Measurements from ENCODE around the gene ADGRF3. TPM values are rescaled to one million over a fixed set of nuclear protein-coding genes. Genes with fewer than 3 reads are reported as not detected.
"Not testable (repeated sequence)": the region's sequence is repeated elsewhere in the genome, so short reads cannot be mapped to it uniquely, and the experiment has no call there.

ADGRF3 gene
- total and polyA plus RNA-seq, 4 donors, result 0.08 to 0.13 TPM; not detected in 2

DNA sequence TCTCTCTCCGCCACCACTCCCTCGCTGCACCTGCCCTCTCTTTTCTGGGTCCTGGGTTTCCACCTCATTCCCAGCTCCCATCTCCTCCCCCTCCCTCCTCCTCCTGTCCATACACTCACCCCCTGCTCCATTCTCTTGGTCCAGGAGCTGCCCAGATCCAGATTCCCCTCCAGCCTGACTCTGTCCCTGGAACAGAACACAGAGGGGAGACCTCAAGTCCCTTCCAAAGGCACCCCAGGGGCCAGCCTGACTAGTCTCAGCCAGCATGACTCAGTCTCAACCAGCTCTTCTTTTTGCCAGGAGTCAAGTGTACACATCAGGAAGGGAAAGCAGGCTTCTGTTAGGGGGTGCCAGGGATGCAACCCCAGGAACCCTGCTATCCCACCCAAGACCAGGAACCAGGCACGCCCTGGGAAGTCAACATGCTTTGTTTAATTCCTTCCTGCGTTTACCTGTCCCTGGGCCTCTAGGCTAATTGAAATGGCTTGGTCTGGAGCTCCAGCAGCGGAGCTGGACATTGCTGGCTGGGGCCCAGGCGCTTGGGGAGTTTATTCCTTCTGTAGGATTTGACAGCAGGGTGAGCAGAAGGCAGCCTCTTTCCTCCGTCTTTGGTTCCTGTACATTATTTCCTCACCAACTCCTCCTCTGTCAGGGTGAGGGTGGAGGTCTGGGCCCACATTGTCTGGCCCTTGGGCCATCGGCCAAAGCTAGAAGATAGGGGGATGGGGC, 29.0 kb downstream of the ADGRF3 start:
- ATAC-seq (ENCODE audit: low FRiP score) (no peak), DNase-seq (no peak)
- no peaks in the 10 kb centered on the region for H3K9me3 ChIP-seq (ENCODE audit: control insufficient read depth, low read length)
- no peak overlapping the region for H3K27ac ChIP-seq (ENCODE audit: low read depth in 1 of 2, low read length in 2 of 2)
- WGBS, 2 donors, result 88 to 91% methylated on average over 8 of the region's 8 CpGs
- no peaks in the 10 kb centered on the region for H3K36me3 ChIP-seq (ENCODE audit: control insufficient read depth in 1 of 2, insufficient read depth in 2 of 2, low read length in 1 of 2)
- H3K4me1 ChIP-seq (ENCODE audit: control insufficient read depth in 1 of 2, insufficient read depth in 2 of 2, low read length in 2 of 2), result no peaks in the 10 kb centered on the region
- intact Hi-C loops (cut with DNase I), result no loop called here
- H3K4me3 ChIP-seq (ENCODE audit: low read length in 2 of 2), result no peak overlapping the region
- no peaks in the 10 kb centered on the region for H3K27me3 ChIP-seq (ENCODE audit: control insufficient read depth in 1 of 2, insufficient read depth in 2 of 2, low read length in 1 of 2)

DNA sequence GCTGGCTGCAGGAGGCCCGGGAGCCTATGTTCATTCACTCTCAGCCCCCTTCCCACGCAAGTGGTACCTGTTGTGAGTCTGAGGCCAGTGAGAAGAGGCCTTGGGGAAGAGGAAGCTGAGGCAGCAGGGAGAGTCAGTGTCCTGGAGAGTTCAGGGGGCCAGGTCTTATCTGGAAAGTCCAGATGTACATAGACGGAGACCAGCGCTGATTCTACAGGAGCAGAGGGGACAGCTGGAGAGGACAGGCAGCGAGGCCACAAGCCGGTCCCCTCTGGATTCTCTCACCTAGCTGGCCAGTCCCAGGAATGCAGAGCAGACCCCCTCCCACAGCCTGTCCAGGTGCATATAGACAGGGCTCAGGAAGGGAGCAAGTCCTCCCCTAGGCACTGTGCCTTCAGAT, 29.7 kb downstream of the ADGRF3 start:
- H3K27ac ChIP-seq (ENCODE audit: low read depth in 1 of 2, low read length in 2 of 2), result no peak overlapping the region
- no peak for ATAC-seq (ENCODE audit: low FRiP score)
- 90 to 99% methylated on average over 6 of the region's 6 CpGs for WGBS, 2 donors
- no peaks in the 10 kb centered on the region for H3K36me3 ChIP-seq (ENCODE audit: control insufficient read depth in 1 of 2, insufficient read depth in 2 of 2, low read length in 1 of 2)
- DNase-seq, result no peak
- intact Hi-C loops (cut with DNase I), result no loop called here
- no peaks in the 10 kb centered on the region for H3K27me3 ChIP-seq (ENCODE audit: control insufficient read depth in 1 of 2, insufficient read depth in 2 of 2, low read length in 1 of 2)
- no peaks in the 10 kb centered on the region for H3K9me3 ChIP-seq (ENCODE audit: control insufficient read depth, low read length)
- no peaks in the 10 kb centered on the region for H3K4me1 ChIP-seq (ENCODE audit: control insufficient read depth in 1 of 2, insufficient read depth in 2 of 2, low read length in 2 of 2)
- no peak overlapping the region for H3K4me3 ChIP-seq (ENCODE audit: low read length in 2 of 2)

DNA sequence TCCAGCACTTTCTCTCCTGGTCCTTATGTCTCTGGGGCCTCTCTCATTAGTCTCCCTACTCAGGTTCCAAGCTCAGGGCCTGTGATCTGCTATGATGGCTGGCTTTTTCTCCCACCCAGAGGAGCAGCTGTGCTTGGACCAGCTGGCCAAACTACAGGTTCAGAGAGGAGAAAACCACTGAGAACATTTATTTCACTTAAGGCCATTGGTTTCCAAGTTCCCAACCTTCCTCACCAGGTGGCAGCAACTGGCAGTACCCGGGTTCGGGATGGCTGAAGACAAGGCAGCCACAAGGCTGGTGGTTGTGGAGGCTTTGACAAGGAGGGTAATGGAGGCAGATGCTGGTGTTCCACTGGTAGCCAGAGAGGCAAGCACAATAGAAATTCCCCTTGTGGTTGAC, 30.5 kb downstream of the ADGRF3 start:
- WGBS, 2 donors, result 44 to 49% methylated on average over 2 of the region's 2 CpGs

DNA sequence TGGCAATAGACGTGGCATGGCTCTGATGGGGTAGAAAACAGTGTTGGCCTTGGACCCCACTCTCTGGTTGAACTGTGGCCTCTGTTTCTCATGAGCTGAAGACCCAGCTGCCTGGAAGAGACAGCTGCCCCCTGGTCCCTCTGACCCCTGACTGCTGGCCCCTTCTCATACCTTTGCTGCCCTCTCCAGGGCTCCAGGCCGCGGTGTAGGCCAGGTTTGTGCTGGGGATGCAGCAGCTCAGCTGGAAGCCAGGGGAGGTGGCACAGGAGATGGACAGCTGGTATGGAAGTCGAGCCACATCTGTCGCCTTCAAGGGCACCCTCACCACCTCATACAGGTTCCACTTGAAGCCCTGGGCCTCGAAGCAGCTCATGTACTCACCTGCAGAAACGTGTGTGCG, 32.3 kb downstream of the ADGRF3 start:
- intact Hi-C loops (cut with DNase I), result no loop called here
- ATAC-seq (ENCODE audit: low FRiP score) (no peak), DNase-seq (no peak)
- Histone ChIP-seq H3K27me3 (ENCODE audit: control insufficient read depth in 1 of 2, insufficient read depth in 2 of 2, low read length in 1 of 2) (no peaks in the 10 kb centered on the region), H3K4me3 (ENCODE audit: low read length in 2 of 2) (no peak overlapping the region), H3K27ac (ENCODE audit: low read depth in 1 of 2, low read length in 2 of 2) (no peak overlapping the region), H3K4me1 (ENCODE audit: control insufficient read depth in 1 of 2, insufficient read depth in 2 of 2, low read length in 2 of 2) (no peaks in the 10 kb centered on the region), H3K9me3 (ENCODE audit: control insufficient read depth, low read length) (no peaks in the 10 kb centered on the region), H3K36me3 (ENCODE audit: control insufficient read depth in 1 of 2, insufficient read depth in 2 of 2, low read length in 1 of 2) (no peaks in the 10 kb centered on the region)
- WGBS, 2 donors, result 69 to 74% methylated on average over 8 of the region's 8 CpGs

More for the DNA sequence above, 30.5 kb downstream of the ADGRF3 start:
- no peaks in the 10 kb centered on the region for H3K36me3 ChIP-seq (ENCODE audit: control insufficient read depth in 1 of 2, insufficient read depth in 2 of 2, low read length in 1 of 2)
- no peak overlapping the region for H3K27ac ChIP-seq (ENCODE audit: low read depth in 1 of 2, low read length in 2 of 2)
- no peaks in the 10 kb centered on the region for H3K4me1 ChIP-seq (ENCODE audit: control insufficient read depth in 1 of 2, insufficient read depth in 2 of 2, low read length in 2 of 2)
- ATAC-seq (ENCODE audit: low FRiP score) (no peak), DNase-seq (no peak)
- H3K4me3 ChIP-seq (ENCODE audit: low read length in 2 of 2), result no peak overlapping the region
- H3K9me3 ChIP-seq (ENCODE audit: control insufficient read depth, low read length), result no peaks in the 10 kb centered on the region
- no peaks in the 10 kb centered on the region for H3K27me3 ChIP-seq (ENCODE audit: control insufficient read depth in 1 of 2, insufficient read depth in 2 of 2, low read length in 1 of 2)
- intact Hi-C loops (cut with DNase I), result no loop called here

DNA sequence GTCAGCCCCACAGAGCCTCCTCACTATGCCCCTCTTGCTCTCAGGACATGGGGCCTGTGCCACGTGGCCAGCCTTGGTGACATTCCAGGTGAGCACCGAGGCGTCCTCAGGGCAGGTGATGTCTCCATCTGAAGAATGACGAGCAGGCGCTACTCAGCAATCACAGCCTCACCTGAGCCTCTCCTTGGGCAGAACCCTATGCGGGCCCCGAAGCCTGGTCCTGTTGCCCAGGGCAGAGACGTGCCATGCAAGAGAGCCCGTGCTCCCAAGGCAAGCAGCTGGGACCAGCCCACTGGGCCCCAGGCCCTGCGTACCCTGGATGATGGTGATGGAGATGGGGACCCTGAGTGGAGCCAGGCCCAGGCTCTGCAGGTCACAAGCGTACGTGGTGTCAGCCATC, 33.1 kb downstream of the ADGRF3 start:
- ATAC-seq (ENCODE audit: low FRiP score), result no peak

DNA sequence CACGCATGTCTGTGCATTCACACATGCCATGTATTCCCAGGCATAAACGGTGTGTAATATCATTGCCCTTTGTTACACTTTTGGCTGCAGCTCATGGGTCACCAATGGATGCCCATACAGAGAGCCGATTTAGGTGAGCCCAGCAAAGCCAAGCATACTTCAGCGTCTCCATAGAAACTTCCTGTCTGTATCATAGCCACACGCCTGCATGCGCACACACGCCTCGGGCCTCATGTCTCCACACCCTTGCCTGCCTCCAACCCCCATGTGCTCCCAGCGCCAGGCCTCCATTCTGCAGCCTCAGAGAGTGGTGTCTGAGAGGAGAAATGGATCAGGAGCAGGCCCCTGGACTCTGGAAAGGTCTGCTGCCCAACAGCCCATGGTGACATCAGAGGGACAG, 34.1 kb downstream of the ADGRF3 start:
- Histone ChIP-seq H3K9me3 (ENCODE audit: control insufficient read depth, low read length) (no peaks in the 10 kb centered on the region), H3K4me3 (ENCODE audit: low read length in 2 of 2) (no peak overlapping the region), H3K4me1 (ENCODE audit: control insufficient read depth in 1 of 2, insufficient read depth in 2 of 2, low read length in 2 of 2) (no peaks in the 10 kb centered on the region), H3K27me3 (ENCODE audit: control insufficient read depth in 1 of 2, insufficient read depth in 2 of 2, low read length in 1 of 2) (no peaks in the 10 kb centered on the region), H3K27ac (ENCODE audit: low read depth in 1 of 2, low read length in 2 of 2) (no peak overlapping the region), H3K36me3 (ENCODE audit: control insufficient read depth in 1 of 2, insufficient read depth in 2 of 2, low read length in 1 of 2) (no peaks in the 10 kb centered on the region)
- intact Hi-C loops (cut with DNase I), result no loop called here
- no peak for ATAC-seq (ENCODE audit: low FRiP score)
- 81 to 88% methylated on average over 9 of the region's 9 CpGs for WGBS, 2 donors
- no peak for DNase-seq

More for the DNA sequence above, 33.1 kb downstream of the ADGRF3 start:
- no peaks in the 10 kb centered on the region for H3K36me3 ChIP-seq (ENCODE audit: control insufficient read depth in 1 of 2, insufficient read depth in 2 of 2, low read length in 1 of 2)
- H3K27ac ChIP-seq (ENCODE audit: low read depth in 1 of 2, low read length in 2 of 2), result no peak overlapping the region
- no peak for DNase-seq
- no peak overlapping the region for H3K4me3 ChIP-seq (ENCODE audit: low read length in 2 of 2)
- H3K27me3 ChIP-seq (ENCODE audit: control insufficient read depth in 1 of 2, insufficient read depth in 2 of 2, low read length in 1 of 2), result no peaks in the 10 kb centered on the region
- intact Hi-C loops (cut with DNase I), result no loop called here
- H3K9me3 ChIP-seq (ENCODE audit: control insufficient read depth, low read length), result no peaks in the 10 kb centered on the region
- WGBS, 2 donors, result 84 to 86% methylated on average over 12 of the region's 12 CpGs
- no peaks in the 10 kb centered on the region for H3K4me1 ChIP-seq (ENCODE audit: control insufficient read depth in 1 of 2, insufficient read depth in 2 of 2, low read length in 2 of 2)

DNA sequence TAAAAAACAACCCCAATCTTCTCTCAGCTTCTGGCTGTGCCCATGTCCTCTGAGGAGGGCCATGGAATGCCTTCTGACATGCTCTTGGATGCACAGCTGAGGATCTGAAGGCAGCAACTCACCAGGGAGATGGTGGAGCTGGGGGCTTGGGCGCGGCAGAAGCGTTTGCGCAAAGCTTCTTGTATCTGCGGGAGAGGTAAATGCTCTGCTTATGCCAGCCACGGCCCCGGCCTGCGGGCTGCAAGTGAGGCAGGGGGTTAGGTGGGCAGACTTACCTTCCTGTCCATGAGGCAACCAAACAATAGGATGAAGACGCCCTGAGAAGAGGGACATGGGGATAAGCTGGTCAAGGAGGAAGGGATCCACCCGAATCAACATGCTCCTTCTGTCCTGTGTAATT, 36.7 kb downstream of the ADGRF3 start:
- H3K4me3 ChIP-seq (ENCODE audit: low read length in 2 of 2), result no peak overlapping the region
- H3K27me3 ChIP-seq (ENCODE audit: control insufficient read depth in 1 of 2, insufficient read depth in 2 of 2, low read length in 1 of 2), result no peaks in the 10 kb centered on the region
- DNase-seq (no peak), ATAC-seq (ENCODE audit: low FRiP score) (no peak)
- 86 to 88% methylated on average over 10 of the region's 10 CpGs for WGBS, 2 donors
- H3K4me1 ChIP-seq (ENCODE audit: control insufficient read depth in 1 of 2, insufficient read depth in 2 of 2, low read length in 2 of 2), result no peaks in the 10 kb centered on the region
- no peaks in the 10 kb centered on the region for H3K36me3 ChIP-seq (ENCODE audit: control insufficient read depth in 1 of 2, insufficient read depth in 2 of 2, low read length in 1 of 2)
- no peaks in the 10 kb centered on the region for H3K9me3 ChIP-seq (ENCODE audit: control insufficient read depth, low read length)
- H3K27ac ChIP-seq (ENCODE audit: low read depth in 1 of 2, low read length in 2 of 2), result no peak overlapping the region
- intact Hi-C loops (cut with DNase I), result no loop called here

DNA sequence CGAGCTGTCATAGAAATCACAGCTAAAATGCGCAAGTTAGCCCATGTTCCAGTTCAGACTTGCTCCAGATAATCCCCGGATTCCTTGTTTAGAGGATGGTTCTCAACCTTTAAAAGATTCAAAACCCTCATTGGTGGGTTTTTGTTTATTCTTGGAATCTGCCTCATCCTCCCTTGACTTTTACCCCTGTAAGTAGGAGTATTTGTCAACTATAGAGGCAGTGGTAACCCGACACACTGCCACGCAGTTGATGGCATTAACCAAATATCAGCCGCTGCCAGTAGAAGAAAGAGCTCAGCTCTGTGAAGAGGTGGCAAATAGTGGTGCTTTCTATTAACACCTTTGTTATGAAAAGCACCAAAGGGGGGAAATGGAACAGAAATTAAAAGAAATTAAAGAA, 41.0 kb downstream of the ADGRF3 start:
- Histone ChIP-seq H3K4me3 (ENCODE audit: low read length in 2 of 2) (no peak overlapping the region), H3K27me3 (ENCODE audit: control insufficient read depth in 1 of 2, insufficient read depth in 2 of 2, low read length in 1 of 2) (no peaks in the 10 kb centered on the region), H3K4me1 (ENCODE audit: control insufficient read depth in 1 of 2, insufficient read depth in 2 of 2, low read length in 2 of 2) (no peaks in the 10 kb centered on the region), H3K27ac (ENCODE audit: low read depth in 1 of 2, low read length in 2 of 2) (no peak overlapping the region), H3K9me3 (ENCODE audit: control insufficient read depth, low read length) (no peaks in the 10 kb centered on the region), H3K36me3 (ENCODE audit: control insufficient read depth in 1 of 2, insufficient read depth in 2 of 2, low read length in 1 of 2) (no peaks in the 10 kb centered on the region)
- intact Hi-C loops (cut with DNase I), result no loop called here
- WGBS, 2 donors, result 89 to 91% methylated on average over 6 of the region's 6 CpGs
- no peak for DNase-seq
- ATAC-seq (ENCODE audit: low FRiP score), result no peak

DNA sequence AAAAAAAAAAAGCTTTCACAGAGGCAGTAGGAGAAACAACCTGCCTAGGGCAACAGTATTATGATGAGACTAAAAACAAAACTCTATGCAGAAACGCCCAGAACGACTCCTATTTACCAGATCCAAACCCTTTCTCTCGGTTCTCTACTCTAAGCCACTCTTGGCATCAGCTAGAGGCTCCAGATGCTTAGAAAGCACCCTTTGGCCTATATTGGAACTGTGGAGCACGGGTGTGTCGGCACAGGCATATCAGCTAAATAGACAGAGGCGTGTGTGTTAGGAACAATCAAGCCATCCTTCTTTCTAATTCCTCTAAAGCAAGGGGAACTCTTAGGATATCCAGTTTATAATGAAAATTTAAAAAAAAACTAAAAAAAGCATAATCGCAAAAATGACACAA, 41.5 kb downstream of the ADGRF3 start:
- WGBS, 2 donors, result 87% methylated on average over 7 of the region's 7 CpGs
- intact Hi-C loops (cut with DNase I); H3K27ac ChIP-seq (ENCODE audit: low read depth in 1 of 2, low read length in 2 of 2); DNase-seq; H3K4me1 ChIP-seq (ENCODE audit: control insufficient read depth in 1 of 2, insufficient read depth in 2 of 2, low read length in 2 of 2); ATAC-seq (ENCODE audit: low FRiP score); H3K36me3 ChIP-seq (ENCODE audit: control insufficient read depth in 1 of 2, insufficient read depth in 2 of 2, low read length in 1 of 2); H3K9me3 ChIP-seq (ENCODE audit: control insufficient read depth, low read length); H3K27me3 ChIP-seq (ENCODE audit: control insufficient read depth in 1 of 2, insufficient read depth in 2 of 2, low read length in 1 of 2); H3K4me3 ChIP-seq (ENCODE audit: low read length in 2 of 2): not testable (repeated sequence)

Measured in aorta (tissue), 5 donors.